Activated T-helper 1 cell treated with Interleukin-2 at 50 U/mL for 16 hours (primary cell): Measurements from ENCODE around the gene GPR183.

Experiments used
- DNase-seq: peaks from one replicate; pipeline ENCODE4 v3.0.0-alpha.2; 2020; ENCODE audit warnings: low read depth

Gene GPR183

DNA sequence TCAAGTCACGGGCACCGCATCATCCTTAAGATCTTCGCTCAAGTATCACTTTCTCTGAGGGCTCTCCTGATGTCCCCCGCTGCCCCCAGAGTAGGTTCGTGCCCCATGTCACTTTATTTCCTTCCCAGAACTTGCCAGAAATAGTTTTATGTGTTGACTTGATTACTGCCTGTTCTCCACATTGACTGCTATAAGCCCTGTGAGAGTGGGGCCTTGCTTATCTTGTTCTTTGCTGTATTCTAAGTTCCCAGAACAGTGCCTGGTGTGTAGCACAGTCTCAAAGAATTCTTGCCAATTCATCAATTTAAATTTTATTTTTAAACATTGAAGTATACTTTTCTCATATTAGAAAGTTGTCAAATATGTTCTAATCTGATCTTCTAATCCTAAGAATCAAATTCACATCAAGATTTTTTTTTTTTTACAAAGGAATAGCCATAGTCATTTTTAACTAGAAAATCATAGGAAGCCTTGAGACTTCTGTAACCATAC, 32.1 kb upstream of the GPR183 start:
- DNase-seq: no peak

DNA sequence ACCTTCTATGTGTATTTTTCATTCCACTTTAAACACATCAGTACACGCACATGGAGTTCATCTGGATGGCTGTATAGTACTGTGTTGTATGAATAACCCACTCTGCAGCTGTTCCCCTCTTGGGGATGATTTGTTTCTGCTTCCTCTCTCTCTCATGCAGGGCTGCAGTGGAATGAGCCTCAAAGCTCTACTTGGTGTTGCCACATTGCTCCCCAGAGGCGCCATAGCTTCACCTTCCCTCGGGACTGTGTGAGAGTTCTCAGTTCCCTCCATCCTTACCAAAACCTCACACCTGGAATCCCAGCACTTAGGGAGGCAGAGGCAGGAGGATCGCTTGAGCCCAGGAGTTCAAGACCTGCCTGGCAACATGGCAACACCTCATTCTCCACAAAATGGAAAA, 28.4 kb upstream of the GPR183 start:
- DNase-seq: no peak

DNA sequence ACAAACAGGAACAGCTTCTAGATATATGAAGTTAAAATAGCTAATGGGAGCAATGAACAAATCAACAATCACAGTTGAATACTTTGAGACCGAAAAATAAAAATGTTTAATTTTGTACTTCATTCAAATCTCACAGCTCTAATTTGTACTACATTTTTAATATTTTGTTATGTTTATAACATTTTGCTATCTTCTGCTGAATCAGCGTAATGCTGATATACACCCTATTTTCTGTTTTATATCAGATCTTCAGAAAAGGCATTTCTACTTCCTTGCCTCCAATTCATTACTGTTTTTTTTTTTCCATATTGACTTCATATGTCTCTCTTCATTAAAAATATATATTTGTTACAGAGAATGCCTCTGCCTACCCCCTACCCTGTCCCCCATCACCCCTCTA, 27.9 kb upstream of the GPR183 start:
- no peak for DNase-seq

DNA sequence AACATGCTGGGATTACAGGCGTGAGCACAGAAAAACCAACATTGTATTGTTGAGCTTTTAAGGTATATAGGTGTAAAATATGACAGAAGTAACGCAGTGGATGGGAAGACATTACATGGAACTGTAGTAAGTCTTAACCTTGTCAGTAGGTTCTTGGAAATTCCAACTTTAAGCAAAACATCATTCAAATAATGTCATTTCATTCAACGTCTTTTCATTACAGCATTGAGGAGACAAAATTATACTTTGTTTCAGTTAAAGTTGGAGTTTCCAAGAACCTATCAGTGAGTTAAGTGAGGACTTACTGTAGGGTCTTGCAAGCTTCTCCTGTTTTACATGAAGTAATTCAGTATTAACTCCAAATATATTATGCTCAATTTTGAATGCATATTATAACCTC, 27.0 kb upstream of the GPR183 start:
- no peak for DNase-seq

DNA sequence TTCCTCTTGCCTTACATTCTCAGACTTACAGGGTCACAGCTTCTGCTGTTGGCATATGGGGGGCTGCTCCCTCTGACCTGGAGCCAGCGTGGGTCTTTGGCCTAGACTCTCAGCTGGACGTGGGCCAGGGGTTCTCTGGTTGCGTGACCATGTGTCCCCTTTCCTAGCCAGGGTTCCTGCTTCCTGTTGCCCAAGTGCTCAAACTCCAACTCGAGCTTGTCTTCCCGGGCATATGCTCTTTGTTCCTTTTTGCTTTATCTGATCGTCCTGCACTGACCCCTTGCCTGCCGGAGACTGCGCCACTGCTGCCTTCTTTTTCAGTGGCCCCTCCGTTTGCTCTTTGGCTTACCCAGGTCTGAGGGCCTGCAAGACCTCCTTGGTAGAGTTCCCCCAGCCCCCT, 25.3 kb upstream of the GPR183 start:
- no peak for DNase-seq

DNA sequence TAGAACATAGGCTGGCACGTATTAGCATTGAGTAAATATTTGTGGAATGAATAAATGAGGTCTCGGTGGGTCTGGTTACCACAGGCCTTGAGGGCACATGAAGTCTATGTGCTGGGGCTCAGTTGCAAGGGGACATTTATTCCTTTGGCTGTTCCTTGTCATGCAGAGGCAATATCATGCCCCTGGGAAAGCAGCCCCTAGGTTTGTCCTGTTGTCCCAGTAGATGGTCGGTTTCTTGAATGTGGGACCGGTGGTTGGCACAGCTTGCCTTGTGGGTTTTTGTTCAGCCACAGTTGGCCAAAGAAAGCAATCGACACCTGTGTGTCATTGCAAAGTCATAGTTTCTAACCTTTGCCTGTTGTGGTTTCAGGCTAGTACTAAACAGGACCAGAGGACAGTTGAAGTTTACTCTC, 24.7 kb upstream of the GPR183 start:
- no peak for DNase-seq

DNA sequence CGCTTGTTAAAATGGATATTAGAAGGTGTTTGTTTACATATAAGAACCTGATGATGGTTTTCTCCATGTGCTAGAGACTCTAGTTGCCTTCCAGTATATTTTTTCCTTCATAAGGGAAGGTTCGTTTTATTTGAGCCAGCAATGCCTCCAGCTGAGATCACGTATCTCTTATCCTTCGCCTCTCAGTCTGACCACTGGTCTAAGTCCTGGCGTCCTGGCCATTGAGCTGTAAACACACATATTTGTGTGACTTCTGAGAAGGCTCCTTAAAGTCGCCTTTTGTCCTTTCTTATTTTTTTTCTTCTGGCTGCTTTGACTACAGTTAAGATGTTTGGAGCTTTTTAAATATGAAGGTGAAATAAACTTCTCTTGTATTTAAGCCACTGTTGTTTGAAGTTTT, 23.7 kb upstream of the GPR183 start:
- DNase-seq: no peak

DNA sequence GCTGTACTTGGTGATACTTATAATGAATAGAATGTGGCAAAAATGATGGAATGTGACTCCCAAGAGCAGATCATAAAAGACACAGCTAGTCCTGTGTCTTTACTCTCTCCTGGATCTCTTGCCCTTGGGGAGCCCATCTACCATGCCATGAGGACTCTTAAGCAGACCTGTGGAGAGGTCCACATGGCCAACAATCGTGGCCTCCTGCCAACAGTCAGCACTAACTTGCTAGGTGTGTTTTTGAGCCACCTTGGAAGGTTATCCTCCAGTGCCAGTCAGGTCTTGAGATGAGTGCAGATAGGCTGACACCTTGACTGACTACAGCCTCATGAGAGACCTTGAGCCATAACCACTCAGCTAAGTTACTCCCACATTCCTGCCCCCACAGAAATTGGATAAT, 22.3 kb upstream of the GPR183 start:
- no peak for DNase-seq

DNA sequence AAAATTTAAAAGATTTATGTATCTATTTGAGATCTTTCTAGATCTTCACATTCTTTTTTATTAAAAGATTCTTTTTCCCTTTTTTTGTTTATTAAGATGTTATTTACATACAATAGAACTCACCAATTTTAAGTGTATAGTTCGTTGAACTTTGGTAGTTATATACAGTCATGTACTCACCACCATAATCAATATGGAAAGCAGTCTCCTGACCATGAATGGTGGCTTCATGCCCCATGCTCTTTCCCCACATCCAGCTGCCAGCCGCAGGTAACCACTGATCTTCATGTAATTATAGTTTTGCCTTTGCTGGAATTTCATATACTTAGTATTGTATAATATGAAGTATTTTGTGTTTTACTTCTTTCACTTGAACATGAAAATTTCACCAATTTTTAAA, 20.6 kb upstream of the GPR183 start:
- DNase-seq: no peak

DNA sequence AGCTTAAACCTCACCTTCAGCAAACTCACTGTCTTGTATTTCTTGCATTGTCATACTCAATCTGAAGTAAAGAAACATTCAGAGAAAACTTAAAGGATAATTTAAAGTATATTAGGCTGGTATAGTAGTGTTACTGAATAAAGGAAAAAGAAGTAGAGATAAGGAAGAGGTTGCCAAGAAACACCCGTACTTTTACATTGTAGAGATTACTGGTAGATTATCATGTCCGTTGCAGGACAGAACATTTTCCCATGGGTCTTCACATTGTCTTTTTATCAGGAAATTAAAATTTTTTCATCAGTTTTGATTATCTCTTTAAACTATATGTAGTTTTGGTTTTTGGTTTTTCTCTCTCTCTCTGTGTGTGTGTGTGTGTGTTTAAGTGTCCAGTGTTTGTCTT, 19.9 kb upstream of the GPR183 start:
- DNase-seq: no peak

DNA sequence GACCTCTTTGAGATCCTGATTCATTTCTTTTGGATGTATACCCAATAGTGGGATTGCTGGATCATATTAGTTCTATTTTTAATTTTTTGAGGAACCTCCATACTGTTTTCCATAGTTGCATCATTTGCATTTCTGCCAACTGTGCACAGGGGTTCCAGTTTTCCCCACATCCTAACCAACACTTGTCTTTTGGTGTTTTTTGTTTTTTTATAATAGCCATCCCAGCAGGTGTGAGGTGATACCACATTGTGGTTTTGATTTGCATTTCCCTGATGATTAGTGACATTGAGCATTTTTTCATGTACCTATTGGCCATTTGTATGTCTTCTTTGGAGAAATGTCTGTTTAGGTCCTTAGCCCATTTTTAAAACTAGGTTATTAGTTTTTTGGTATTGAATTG, 18.8 kb upstream of the GPR183 start:
- no peak for DNase-seq

DNA sequence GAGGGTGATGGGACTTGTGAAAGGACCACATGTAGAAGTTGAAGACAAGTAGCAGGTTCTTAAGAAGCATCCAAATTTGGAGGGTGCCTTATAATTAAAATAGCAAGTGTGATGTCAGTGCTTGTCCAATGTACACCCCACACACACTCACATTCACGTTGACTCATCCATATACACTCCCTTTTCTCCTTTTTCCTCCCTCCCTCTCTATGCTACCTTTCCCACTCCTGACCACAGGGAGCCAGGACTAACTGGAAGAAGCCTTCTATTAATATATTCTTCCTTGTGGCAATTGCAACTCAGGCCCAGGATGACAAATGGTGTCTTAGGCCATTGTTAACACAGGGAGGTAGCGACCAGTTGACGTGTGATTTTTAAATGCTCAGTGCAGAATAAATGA, 16.3 kb upstream of the GPR183 start:
- no peak for DNase-seq

DNA sequence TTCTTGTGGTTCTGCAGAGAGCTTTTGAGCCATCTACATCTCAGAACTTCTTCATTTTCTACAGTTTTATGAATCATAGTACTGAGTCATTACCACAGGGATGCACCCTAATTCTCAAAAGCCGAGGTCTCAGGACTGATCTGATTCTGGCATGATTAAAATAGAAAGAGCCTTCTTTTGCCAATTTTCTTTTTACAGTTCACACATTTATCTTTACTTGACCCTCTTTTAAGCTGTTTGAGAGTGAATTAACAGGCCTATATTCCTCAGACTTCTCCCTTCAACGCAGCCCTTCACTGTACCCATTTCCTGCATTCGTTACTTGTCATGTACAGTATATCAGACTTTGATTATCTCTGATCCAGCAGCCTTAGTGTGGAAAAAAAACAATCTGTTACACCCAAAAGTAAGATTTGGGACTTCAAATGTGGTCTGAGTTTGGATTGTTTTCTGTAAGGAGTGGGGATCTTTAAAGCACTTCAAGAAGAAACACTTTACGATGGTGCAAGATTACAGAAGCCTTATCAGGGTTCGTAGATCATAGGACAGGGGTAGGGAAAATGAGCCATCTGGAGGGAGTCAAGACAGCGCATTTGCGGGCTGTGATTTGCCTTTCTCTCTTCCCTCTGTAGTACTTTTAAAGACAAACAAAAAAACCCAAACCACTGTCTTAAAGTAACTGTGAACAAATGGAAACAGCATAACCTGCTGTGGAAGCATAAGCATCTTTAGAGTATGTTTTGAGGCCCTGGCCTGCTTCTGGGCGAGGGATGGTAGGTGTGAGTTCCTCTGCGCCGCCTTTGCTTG, 15.3 kb upstream of the GPR183 start:
- no peak for DNase-seq

DNA sequence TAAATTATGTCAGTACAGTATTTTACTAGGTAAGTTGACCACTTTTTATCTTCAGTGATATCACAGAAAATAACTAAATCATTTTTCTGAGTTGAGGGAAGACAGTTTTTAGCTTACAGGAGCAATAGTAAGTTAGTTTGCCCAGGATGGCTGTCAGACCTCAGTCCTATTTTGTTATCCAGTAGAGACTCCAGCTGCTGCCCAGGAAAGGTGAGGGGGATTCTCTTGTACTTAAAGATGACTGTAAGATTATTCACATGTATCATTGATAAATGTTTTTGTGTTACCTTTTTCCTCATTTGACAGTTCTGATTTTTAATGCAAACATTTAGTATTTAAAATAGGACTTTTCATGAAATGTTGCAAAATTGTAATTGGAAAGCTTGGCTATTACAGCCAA, 14.5 kb upstream of the GPR183 start:
- no peak for DNase-seq

DNA sequence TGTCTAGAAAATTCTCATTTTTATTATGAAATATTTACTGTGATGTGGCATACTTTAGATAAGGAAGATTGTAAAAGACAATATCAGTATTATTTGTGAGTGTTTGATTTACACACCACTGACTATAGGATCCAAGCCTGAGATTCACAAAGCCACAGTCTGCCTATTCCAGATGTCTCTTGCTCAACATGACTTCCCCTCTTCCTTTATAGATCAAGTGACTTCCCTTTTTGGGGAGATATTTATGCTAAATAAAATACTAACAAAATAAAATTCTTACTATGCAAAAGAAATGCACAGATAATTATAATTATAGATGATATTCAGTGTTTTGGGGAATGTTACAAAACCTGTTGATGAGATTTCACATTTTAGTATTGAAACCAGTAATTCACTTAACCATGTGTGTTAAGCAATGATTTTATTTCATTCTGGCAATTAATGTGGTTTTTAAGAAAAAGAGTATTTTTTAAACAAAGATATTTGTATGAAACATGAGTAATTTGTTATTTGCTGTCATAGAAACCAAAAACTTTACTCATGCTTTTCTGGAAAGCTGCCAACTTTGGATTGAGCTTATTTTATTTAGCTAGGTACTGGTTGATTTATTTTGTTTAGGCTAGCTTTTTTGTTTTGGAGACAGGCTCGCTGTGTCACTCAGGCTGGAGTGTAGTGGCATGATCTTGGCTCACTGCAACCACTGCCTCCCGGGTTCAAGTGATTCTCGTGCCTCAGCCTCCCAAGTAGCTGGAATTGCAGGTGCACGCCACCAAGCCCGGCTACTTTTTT, 13.7 kb upstream of the GPR183 start:
- no peak for DNase-seq

DNA sequence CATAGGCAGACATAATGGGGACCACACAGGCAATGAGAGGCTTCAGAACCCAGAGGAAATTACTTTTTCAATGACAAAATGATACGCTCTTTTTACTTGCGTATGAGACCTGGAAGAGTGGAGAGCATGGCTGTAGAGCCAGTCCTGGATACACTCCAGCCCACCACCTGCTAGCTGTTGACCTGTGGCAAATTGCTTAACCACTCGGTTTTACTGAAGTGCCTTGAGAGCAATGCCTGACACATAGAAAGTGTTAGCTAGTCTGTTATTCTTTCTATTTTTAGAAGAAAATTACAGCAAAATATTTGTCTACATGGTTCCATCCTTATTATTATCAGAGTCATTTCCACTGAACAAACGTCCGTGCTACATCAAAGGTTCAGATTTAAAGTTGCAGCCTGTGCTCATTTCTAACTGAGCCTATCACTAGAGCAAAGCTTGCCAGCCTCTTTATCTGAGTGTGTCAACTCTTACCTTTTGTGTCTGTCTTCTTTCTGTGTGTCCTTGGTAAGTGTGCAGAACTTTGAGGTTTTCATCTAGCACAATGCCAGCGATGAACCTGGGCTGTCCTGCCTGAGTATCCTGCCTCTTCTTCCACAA, 9.6 kb upstream of the GPR183 start:
- no peak for DNase-seq

DNA sequence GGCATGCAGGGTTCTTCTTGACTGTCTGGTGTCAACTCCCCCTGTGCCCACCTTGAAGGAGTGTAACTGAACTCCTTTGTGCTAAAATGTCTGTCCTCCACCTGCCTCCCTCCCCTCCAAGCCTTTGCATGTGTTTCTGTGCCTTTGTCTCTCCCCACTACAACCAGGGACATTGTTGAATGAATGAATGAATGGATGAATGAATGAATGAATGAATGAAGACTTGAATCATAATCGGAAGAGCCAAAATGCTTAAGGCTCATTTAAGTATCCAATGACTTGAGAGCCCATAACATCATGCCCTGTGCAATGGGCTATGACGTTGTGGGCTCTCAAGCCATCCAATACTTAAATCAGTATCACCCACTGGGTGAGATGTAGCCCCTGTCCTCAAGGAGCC, 9.0 kb upstream of the GPR183 start:
- no peak for DNase-seq

DNA sequence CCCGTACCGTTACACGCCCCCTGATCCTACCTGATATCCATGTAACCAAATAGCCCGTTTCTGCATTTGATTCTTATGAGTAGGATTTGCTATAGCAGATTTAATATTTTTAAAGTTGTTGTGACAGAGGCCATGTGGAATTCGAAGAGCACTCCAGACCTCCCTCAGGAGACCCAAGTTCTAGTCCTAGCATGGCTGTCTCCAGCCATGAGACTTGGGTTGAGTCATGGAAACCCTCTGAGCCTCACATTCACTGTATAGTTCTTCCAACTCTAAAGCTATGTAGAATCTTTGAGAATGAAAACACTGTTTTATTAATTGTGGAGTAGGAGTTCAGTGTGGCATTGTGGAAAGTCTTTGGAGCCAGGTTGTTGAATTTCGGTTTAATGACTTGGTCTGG, 8.0 kb upstream of the GPR183 start:
- DNase-seq: no peak

DNA sequence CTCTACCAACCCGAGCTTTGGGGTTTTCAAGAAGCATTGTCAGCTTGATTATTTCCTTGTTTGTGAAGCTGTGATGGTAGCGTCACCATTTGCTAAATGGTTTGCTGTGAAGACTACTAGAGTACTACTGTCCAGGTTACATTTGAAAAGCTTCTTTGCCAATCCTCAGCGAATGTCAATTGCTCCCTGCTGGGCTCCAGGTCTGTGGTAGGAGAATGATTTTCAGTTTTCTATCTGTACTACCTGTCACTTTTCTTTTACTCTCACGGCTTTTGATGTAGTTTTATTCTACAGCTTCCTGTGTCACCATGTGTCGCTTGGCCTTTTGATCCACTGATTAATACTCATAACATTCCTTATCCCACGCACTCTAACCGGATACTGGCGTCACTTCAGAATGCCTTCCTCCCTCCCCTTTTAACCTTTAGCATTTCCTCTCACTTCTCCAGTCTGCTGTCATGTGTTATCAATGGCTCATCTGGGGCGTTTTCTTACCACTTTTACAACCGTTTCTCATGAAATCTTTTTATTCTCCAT, 7.5 kb upstream of the GPR183 start:
- DNase-seq: no peak

DNA sequence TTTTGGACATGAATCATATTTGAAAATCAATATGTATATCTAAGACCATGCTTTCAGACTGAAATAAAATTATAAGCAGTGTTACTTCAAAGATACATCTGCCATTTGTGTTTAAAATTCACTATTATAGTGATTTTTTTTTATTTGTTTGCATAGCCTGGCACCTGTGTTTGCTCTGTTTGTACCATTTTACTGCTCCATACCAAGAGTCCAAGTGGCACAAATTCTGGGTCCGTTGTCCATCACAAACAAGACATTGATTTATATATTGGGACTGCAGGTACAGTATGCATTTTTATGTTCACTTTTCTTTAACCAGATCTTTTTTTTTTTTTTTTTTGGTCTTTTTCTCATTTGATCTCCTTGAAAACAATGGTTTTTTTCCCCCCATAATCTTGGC, 6.7 kb upstream of the GPR183 start:
- DNase-seq: no peak

DNA sequence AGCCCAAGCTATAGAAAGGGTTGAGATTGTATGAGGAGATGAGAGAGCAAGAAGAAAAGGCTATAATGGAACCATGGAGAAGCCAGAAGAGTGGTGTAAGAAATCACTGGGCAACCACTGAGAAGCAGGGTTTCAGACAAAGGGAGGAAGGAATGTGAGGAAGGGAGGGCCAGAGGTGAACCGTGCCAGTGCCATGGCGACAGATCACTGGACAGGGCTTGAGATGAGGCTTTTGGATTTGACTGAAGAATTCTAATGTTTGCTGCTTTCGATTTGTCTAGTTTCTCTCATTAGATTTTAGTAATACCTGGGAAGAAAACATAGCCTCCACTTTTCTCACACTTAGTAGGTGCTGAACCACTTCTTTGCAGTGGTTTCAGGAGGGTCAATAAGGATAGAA, 6.3 kb upstream of the GPR183 start:
- no peak for DNase-seq

DNA sequence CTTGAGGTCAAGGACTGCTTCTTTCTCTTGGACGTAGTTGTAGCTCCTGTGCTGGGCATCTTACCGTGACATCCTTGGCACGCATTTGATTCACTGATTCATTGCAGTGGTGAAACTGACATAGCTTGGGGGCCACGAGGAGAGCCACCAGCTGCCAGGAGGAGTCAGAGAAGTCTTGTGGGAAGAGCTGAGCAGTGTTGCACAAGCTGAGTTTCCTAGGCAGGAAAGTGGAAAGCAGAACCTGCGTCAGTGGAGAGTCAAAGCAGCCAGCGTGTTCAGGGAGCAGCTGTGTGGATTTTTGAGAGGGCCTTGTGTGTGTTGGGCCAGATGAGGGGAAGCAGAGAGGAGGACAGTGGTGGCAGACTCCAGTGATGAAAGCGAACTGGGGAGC, 5.3 kb upstream of the GPR183 start:
- DNase-seq: no peak
